ENCODE data around the gene FILIP1.

The FILIP1 gene

GRCh38 chr6:75491291-75491690 lies 2.3 kb downstream of the FILIP1 start:
- no peak for DNase-seq

DNA sequence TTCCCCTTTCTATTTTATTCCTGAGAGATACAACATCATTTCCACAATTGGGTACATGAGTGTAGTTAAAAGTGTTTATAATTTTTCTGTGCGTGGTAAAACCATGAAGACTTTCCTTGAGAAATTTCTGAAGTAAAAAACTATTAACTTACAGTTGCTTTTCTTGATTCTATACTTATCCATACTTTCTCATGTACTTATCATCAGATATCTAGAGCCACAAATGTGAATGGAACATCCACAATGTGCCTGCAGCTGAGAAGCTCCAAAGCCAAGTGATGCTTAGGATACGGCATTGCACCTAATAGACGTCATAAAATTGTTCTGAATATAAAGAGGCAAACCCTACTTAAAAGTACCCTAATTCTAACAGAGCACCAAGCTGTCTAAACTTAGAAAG lies 2.9 kb downstream of the FILIP1 start:
- DNase-seq, result no peak

DNA sequence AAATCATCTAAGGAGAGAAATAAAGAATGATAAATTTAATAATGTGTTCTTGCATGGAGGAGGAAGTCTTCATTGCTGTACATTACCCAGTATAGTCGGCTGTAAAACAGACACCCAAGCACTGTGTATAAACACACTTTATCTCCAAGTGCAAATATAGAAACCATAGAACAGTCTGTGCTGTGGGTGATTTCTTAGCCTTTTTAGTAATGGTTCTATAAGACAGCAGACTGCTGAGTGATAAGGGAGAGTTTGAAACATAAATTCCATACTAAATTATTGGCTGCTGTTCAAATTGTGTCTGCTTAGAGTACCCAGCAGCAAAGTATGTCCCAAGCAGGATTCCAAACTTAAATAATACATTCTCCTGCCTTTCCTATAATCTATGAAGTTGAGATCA lies 4.6 kb downstream of the FILIP1 start:
- no peak for DNase-seq

DNA sequence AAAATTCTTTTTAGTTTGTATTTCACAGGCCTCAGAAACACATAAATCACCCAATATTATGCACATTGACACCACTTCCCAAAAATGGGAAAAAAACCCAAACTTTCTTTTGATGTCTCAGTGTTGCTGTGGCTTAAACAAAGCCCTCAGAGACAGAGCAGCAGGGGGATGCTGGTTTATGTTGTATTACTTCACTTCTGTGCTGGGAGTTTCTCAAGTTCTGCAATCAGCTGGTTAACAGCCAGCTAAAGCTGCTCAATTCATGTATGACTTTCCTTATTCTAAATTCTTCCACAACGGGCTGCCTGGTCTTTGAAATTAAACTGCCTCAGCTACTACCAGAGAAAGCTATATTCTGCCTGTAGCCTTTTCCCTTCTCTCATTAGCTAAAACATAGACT lies 5.6 kb downstream of the FILIP1 start:
- DNase-seq, result no peak

GRCh38 chr6:75486850-75487518 lies 6.6 kb downstream of the FILIP1 start:
- no peak for DNase-seq

DNA sequence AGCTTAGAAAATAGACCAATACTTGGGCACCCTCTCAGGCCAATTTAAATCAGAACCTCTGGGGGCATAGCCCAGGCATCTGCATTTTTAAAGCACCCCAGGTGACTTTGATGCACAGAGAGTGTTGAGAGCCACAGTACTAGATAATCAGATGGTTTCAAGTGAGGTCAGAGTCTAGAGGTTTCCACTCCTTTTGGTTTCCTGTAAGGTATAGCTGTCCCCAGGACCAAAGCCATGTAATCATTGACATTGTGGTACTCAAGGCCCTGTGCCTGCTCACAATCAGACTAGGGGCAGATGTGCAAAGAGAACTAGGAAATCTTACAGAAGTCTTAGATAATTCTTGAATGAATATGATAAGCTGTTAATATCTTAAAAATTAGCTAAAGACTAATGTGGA lies 9.1 kb downstream of the FILIP1 start:
- no peak for DNase-seq

GRCh38 chr6:75483136-75483952 lies 10.3 kb downstream of the FILIP1 start:
- no peak for DNase-seq

DNA sequence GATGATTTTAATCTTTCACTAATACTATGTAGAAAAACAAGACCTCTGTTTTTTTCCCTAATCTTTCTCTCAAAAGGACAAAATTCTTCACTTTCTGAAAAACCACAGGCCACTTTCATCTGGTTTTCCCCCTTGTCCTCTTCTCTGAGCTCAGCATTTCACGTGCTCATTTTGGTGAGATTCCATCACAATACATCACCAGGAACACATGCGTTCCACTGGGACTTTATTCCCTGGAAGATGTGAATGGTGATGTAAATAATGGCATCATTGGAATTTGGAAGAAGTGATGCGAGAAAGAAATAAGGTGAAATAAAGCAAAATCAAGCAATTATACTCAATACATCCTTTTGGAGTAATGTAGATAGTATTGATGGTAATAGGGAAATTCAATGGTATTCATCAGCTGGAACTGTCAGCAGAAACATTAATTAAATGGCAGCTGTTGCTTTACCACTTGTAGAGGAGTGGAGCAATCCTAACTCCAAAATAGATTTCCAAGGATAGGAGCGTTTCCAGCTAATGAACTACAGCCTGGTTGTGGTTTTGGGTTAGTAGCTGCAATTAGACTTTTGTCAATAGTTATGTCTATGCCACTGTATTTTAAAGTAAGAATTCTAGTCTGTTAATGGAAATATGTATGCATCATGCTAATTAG lies 11.5 kb downstream of the FILIP1 start:
- DNase-seq, result no peak

- no peak for DNase-seq
These were observed 12.2 kb downstream of the FILIP1 start for GRCh38 chr6:75481394-75481793.

DNA sequence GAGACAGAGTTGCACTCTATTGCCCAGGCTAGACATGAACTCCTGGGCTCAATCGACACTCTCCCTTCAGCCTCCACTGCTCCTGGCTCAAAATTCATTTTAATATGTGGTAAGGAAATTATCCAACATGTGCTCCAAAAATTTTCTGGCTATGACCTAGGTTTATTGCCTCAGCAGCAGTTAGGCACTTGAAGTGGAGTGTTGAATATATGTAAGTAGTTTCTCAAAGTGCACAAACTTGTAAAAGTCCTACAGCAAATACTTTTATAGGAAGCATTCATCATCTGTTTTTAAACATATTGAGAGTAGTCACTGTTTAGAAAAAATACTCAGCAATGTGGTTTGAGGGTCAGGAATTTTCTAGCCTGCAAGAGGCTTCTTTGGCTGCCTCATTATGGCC lies 13.2 kb downstream of the FILIP1 start:
- no peak for DNase-seq

- DNase-seq, result no peak
These were observed 13.9 kb downstream of the FILIP1 start for GRCh38 chr6:75479712-75480111.

GRCh38 chr6:75478929-75479328 lies 14.7 kb downstream of the FILIP1 start:
- DNase-seq, result no peak

DNA sequence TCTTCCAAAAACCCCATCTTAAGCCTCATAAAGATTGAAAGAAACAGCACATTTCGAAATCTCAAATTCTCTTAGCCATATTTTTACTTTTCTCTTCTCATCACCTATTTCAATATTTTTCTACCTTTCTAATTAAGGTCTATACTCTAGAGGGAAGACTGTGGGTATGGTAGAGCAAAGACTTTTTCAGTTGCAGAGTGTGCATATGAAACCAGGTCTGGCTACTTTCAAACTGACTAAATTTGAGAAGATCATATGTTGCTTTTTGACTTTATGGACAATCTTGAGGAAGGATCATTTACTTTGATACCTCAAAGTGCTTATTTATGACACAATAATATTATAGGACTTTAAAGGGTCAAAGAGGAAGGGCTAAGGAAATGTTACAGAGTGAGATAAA lies 20.7 kb downstream of the FILIP1 start:
- DNase-seq, result no peak

- no peak for DNase-seq
These were observed 25.6 kb downstream of the FILIP1 start for GRCh38 chr6:75467966-75468365.

DNA sequence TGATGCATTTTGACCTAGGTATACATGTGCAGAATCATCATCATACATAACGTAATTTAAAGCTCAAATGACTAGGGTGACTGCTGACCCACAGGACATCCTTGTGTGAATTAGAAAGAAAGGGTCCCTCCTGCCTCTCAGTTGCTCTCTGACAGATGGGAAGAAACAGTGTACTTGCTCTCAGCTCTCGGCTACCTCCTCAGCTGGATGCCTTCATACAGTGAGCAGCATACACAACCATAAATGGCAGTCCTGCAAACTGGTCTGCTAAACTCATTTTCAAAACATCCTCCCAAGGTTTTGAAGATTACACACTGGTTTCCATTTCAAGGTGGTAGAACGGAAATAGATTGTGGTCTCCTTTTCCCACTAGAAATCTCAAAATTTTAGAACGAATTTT lies 26.3 kb downstream of the FILIP1 start:
- no peak for DNase-seq

DNA sequence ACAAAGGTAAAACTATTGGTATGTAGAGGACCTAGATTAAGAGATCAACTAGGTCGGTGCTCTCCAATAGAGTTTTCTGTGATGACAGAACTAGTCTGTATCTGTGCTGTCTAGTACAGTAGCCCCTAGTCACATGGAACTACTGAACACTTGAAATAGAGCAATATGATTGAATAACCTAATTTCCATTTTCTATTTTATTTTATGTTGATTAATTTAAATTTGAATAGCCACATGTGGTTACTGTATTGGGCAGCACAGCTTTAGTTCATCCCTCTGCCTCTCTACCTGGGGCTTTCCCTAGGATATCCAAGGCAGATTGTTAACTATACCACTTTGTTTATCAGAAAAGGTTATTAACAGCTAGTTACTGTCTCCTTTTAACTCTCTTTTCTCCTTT lies 27.0 kb downstream of the FILIP1 start:
- DNase-seq, result no peak

GRCh38 chr6:75463908-75464307 lies 29.7 kb downstream of the FILIP1 start:
- no peak for DNase-seq

- no peak for DNase-seq
These were observed 30.5 kb downstream of the FILIP1 start for GRCh38 chr6:75463061-75463460.

- DNase-seq, result no peak
These were observed 32.9 kb downstream of the FILIP1 start for GRCh38 chr6:75460681-75461080.

DNA sequence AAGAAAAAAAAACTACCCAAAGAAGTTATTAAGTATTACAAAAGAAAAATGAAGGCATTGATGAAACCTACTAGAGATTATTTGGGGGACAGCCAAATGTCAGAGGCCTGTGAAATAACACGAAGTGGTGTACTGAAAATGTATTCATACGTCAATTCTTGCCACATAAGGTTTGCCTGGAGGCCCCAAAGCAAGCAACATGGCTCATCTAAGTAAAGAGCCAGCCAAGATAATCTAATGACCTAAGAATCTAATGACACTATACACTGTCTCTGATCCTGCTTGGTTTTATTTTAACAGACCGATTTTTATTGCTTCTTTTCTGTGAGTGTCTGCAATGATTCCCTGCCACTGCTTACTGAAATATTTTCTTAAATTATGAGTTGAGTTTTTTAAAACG lies 34.7 kb downstream of the FILIP1 start:
- no peak for DNase-seq

GRCh38 chr6:75450903-75451302 lies 42.7 kb downstream of the FILIP1 start:
- no peak for DNase-seq

- no peak for DNase-seq
These were observed 43.9 kb downstream of the FILIP1 start for GRCh38 chr6:75449630-75450206.

DNA sequence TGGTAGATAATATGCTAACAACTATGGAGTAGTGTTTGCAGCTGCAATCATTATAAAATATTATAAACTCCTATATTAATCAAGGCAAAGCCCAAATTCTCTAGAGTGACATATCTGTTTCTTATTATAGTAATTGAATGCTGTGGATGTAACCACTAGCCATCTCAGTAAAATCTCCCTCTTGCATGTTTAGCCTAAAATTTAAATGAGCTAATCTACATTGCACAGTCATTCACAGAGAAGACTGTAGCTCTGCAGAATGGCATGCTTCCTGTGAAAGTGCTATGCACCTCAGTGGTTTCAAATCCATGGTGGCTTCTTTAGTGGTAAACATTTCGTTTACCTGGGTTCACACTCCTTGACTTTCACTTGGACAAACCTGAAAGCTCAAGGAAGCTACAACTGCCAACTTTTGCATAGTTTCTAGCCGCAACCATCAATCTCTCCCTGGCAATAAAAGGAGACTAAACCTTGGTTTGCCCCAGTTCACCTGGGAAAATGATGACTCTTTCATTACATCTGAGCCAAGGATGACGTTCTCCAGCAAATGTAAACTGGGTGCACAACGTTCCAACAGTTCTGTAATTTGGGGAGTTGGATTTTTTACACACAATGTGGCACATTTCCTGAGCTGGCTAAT lies 47.2 kb downstream of the FILIP1 start:
- no peak for DNase-seq

All from activated CD8-positive, alpha-beta memory T cell treated with anti-CD3 and anti-CD28 coated beads, Interleukin-2, amount 50 U/mL, for 4 hours (primary cell).